ENCODE data around the gene KCNH1.

The KCNH1 gene

GRCh38 chr1:211133836-211134669, at the start of gene KCNH1:
KCNH1 (minus strand) TSS chr1:211134148; CDS start chr1:211133945, 203 bp downstream.
- peak; percentile 54; the same call in 1 of the 2 replicates for TF ChIP-seq POLR2A (IDR thresholded peaks at IDR 0.05; ENCODE audit: low read depth, low read length)
- DNase-seq (ENCODE audit: insufficient read length, low spot score) (peak; percentile 86), FAIRE-seq (peak; percentile 84)

GRCh38 chr1:211182746-211183145, 48.8 kb upstream of the KCNH1 start:
- no peak for DNase-seq (ENCODE audit: insufficient read length, low spot score)
- no peak for TF ChIP-seq POLR2A (IDR thresholded peaks at IDR 0.05; ENCODE audit: low read depth, low read length)
- FAIRE-seq = no peak

GRCh38 chr1:211174375-211174774, 40.4 kb upstream of the KCNH1 start:
- FAIRE-seq = no peak
- no peak for DNase-seq (ENCODE audit: insufficient read length, low spot score)
- no peak for TF ChIP-seq POLR2A (IDR thresholded peaks at IDR 0.05; ENCODE audit: low read depth, low read length)

GRCh38 chr1:211172657-211173056, 38.7 kb upstream of the KCNH1 start:
- DNase-seq (ENCODE audit: insufficient read length, low spot score) (no peak), FAIRE-seq (no peak)
- no peak for TF ChIP-seq POLR2A (IDR thresholded peaks at IDR 0.05; ENCODE audit: low read depth, low read length)

GRCh38 chr1:211169353-211169752, 35.4 kb upstream of the KCNH1 start:
- TF ChIP-seq POLR2A (IDR thresholded peaks at IDR 0.05; ENCODE audit: low read depth, low read length) = no peak
- no peak for DNase-seq (ENCODE audit: insufficient read length, low spot score)
- no peak for FAIRE-seq

GRCh38 chr1:211158866-211159265, 24.9 kb upstream of the KCNH1 start:
- FAIRE-seq = no peak
- DNase-seq (ENCODE audit: insufficient read length, low spot score) = no peak
- TF ChIP-seq POLR2A (IDR thresholded peaks at IDR 0.05; ENCODE audit: low read depth, low read length) = no peak

GRCh38 chr1:211155040-211155439, 21.1 kb upstream of the KCNH1 start:
- TF ChIP-seq POLR2A (IDR thresholded peaks at IDR 0.05; ENCODE audit: low read depth, low read length) = no peak
- DNase-seq (ENCODE audit: insufficient read length, low spot score) = no peak
- FAIRE-seq = no peak

GRCh38 chr1:211153932-211154331, 20.0 kb upstream of the KCNH1 start:
- no peak for TF ChIP-seq POLR2A (IDR thresholded peaks at IDR 0.05; ENCODE audit: low read depth, low read length)
- FAIRE-seq (no peak), DNase-seq (ENCODE audit: insufficient read length, low spot score) (no peak)

GRCh38 chr1:211148366-211148765, 14.4 kb upstream of the KCNH1 start:
- TF ChIP-seq POLR2A (IDR thresholded peaks at IDR 0.05; ENCODE audit: low read depth, low read length) = no peak
- FAIRE-seq = no peak
- no peak for DNase-seq (ENCODE audit: insufficient read length, low spot score)

- no peak for DNase-seq (ENCODE audit: insufficient read length, low spot score)
- no peak for FAIRE-seq
- TF ChIP-seq POLR2A (IDR thresholded peaks at IDR 0.05; ENCODE audit: low read depth, low read length) = no peak
These were observed 12.0 kb upstream of the KCNH1 start for GRCh38 chr1:211145944-211146343.

- DNase-seq (ENCODE audit: insufficient read length, low spot score) (peak; percentile 34), FAIRE-seq (peak; percentile 95)
- TF ChIP-seq POLR2A (IDR thresholded peaks at IDR 0.05; ENCODE audit: low read depth, low read length) = no peak
These were observed 1.5 kb upstream of the KCNH1 start for GRCh38 chr1:211135342-211135950.

- FAIRE-seq (no peak), DNase-seq (ENCODE audit: insufficient read length, low spot score) (peak; percentile 15)
- peak; percentile 24; the same call in 1 of the 2 replicates for TF ChIP-seq POLR2A (IDR thresholded peaks at IDR 0.05; ENCODE audit: low read depth, low read length)
These were observed 534 bp downstream of the KCNH1 start for GRCh38 chr1:211133393-211133835.

- FAIRE-seq (no peak), DNase-seq (ENCODE audit: insufficient read length, low spot score) (no peak)
- no peak for TF ChIP-seq POLR2A (IDR thresholded peaks at IDR 0.05; ENCODE audit: low read depth, low read length)
These were observed 1.1 kb downstream of the KCNH1 start for GRCh38 chr1:211132721-211133392.

- no peak for DNase-seq (ENCODE audit: insufficient read length, low spot score)
- no peak for TF ChIP-seq POLR2A (IDR thresholded peaks at IDR 0.05; ENCODE audit: low read depth, low read length)
- no peak for FAIRE-seq
These were observed 4.2 kb downstream of the KCNH1 start for GRCh38 chr1:211129776-211130175.

Data from H54 (cell line).